GM18951 (cell line): ENCODE data around the gene OR1L8.
"Not testable (repeated sequence)": the region's sequence is repeated elsewhere in the genome, so short reads cannot be mapped to it uniquely, and the experiment has no call there.

Source experiments
- POLR2A ChIP-seq: IDR thresholded peaks from 4 replicates; pipeline ENCODE4 v1.6.1; 2011; ENCODE audit warnings: mild to moderate bottlenecking; ENCODE audit not compliant: insufficient read length, insufficient read depth; ENCODE audit errors: extremely low read depth
- in situ Hi-C: fragments of 300-500 bp; cut with MboI; formaldehyde crosslinking; loops from one replicate; pipeline ENCODE4 v1.12.0; 2022; ENCODE audit warnings: low sequenced_read_pairs, mixed read lengths, inconsistent platforms; ENCODE audit not compliant: unreplicated experiment

Gene OR1L8

DNA sequence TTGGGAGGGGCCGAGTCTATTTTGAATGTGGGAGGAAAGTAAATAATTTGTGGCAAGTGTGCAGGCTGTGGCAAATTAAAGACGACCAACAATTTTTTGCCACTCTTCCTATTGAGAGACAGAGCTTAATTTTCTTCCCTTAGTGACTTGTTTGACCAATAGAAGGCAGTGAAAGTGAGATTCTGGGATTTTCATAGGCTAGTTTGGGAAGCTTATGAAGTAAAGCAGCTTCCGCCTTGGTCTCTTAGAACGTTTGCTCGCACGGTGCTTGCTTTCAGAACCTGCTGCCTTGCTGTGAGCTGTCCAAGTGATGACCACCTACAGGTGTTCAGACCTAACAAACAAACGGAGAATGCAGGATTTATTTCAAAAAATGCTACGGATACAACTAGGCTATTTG is 37.0 kb downstream of the OR1L8 start:
- in situ Hi-C loops, result no loop called here
- TF ChIP-seq POLR2A, result no peak

DNA sequence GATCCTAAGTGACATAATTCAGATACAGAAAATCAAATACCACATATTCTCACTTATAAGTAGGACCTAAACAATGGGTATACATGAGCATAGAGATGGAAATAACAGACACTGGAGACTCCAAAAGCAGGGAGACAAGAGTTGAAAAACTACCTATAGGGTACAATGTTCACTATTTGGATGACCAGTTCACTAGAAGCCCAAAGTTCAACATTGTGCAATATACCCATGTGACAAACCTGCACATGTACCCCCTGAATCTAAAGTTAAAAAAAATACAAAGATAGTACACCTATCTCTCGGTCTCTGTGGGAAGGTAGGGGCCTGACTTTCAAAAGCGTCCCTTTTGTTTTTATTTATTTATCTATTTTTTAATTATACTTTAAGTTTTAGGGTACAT is 44.4 kb downstream of the OR1L8 start:
- TF ChIP-seq POLR2A, result no peak
- in situ Hi-C loops, result no loop called here

- in situ Hi-C loops, result not testable (repeated sequence)
Observed at GRCh38 chr9:122537066-122537465, 46.1 kb downstream of the OR1L8 start.

DNA sequence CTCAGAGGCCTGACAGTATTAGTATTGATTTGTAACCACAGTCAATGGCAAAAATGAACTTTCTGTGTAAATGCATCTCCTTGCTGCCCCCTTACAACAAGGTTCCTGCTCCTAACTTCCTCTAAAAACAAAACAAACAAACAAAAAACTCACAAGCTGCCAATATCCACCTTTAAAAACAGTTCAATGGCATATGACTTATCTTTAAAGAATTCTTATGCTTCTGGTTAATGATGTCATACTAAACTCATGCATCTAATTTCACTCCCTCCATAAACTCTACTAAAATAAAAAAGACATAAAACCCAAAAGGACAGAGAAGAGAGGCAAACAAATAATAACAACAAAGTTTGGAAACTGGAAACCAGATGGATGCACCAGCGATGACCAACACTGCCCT is 47.0 kb downstream of the OR1L8 start:
- in situ Hi-C loops, result no loop called here
- TF ChIP-seq POLR2A, result no peak

- in situ Hi-C loops, result not testable (repeated sequence)
Observed at GRCh38 chr9:122531157-122531556, 52.0 kb downstream of the OR1L8 start.

GRCh38 chr9:122527193-122527592 is 56.0 kb downstream of the OR1L8 start, which contains the start of gene OR1N1:
TSS of gene OR1N1 (minus strand) at chr9:122527293. CDS start at chr9:122527293, 0 bp downstream.
- no peak for TF ChIP-seq POLR2A
- in situ Hi-C loops, result no loop called here

GRCh38 chr9:122526602-122527001 is 56.6 kb downstream of the OR1L8 start:
- in situ Hi-C loops, result no loop called here
- TF ChIP-seq POLR2A, result no peak

GRCh38 chr9:122519376-122519775 is 63.8 kb downstream of the OR1L8 start:
- no peak for TF ChIP-seq POLR2A
- in situ Hi-C loops, result no loop called here

DNA sequence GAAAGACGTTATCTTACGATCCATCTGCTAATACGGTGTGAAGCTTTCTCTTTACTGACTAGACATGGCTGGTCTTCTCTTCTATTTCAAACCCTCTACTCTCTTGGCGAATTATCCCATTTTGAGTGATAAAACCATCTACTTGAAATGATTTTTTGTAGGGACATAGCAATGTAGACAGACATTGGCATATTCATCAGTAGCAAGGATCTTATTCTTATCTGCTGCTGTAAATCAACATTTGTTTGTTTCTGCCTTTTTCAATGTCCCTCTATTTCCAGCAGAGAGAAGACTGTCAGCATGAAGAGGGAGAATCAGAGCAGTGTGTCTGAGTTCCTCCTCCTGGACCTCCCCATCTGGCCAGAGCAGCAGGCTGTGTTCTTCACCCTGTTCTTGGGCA is 64.3 kb downstream of the OR1L8 start, which contains the start of gene OR1J4:
OR1J4 (plus strand) TSS at position 301 of the 400 bp plus-strand sequence; CDS start at position 301, 0 bp downstream.
- in situ Hi-C loops, result no loop called here
- no peak for TF ChIP-seq POLR2A

DNA sequence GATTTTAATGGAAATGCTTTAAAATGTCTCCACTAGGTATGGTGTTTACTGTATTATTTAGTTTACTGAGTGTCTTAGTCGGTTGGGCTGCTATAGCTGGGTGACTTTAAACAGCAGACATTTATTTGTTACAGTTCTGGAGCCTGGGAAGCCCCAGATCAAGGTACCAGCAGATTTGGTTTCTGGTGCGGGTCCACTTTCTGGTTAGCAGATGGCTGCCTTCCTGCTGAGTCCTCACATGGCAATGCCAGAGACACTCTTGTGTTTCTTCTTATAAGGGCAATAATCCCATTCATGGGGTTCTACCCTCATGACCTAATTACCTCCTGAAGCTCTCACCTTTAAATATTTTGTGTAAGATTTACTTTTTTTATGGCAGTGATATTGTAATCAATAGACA is 65.0 kb downstream of the OR1L8 start:
- TF ChIP-seq POLR2A, result no peak
- in situ Hi-C loops, result no loop called here
